NAMALWA (cell line): Measurements from ENCODE around the gene SLC29A3.

Source experiments
- DNase-seq: peaks from one replicate; pipeline ENCODE4 v3.0.0-alpha.2; 2015; ENCODE audit warnings: low spot score

The SLC29A3 gene

GRCh38 chr10:71392791-71393781 is 74.0 kb downstream of the SLC29A3 start:
- DNase-seq, result no peak

GRCh38 chr10:71393841-71394475 is 74.9 kb downstream of the SLC29A3 start:
- no peak for DNase-seq

GRCh38 chr10:71394926-71395562 is 76.0 kb downstream of the SLC29A3 start:
- no peak for DNase-seq

GRCh38 chr10:71395621-71396020 is 76.6 kb downstream of the SLC29A3 start:
- DNase-seq, result no peak

- no peak for DNase-seq
Observed at GRCh38 chr10:71396084-71396710, 77.1 kb downstream of the SLC29A3 start.

- no peak for DNase-seq
Observed at GRCh38 chr10:71396711-71397295, 77.7 kb downstream of the SLC29A3 start, which contains the start of gene CDH23. Gene CDH23, plus strand, starts transcription at chr10:71396920. Its CDS starts 42,912 bp downstream, at chr10:71439832.

GRCh38 chr10:71397296-71398212 is 78.5 kb downstream of the SLC29A3 start:
- DNase-seq, result no peak

- no peak for DNase-seq
Observed at GRCh38 chr10:71398976-71399375, 79.9 kb downstream of the SLC29A3 start.

- DNase-seq, result no peak
Observed at GRCh38 chr10:71399946-71400345, 80.9 kb downstream of the SLC29A3 start.

GRCh38 chr10:71401056-71401455 is 82.0 kb downstream of the SLC29A3 start:
- no peak for DNase-seq

- DNase-seq, result no peak
Observed at GRCh38 chr10:71402005-71402404, 82.9 kb downstream of the SLC29A3 start.

GRCh38 chr10:71404503-71405295 is 85.6 kb downstream of the SLC29A3 start:
- no peak for DNase-seq

- no peak for DNase-seq
Observed at GRCh38 chr10:71406878-71407277, 87.8 kb downstream of the SLC29A3 start.

- DNase-seq, result no peak
Observed at GRCh38 chr10:71408436-71409225, 89.6 kb downstream of the SLC29A3 start.

GRCh38 chr10:71409516-71410104 is 90.6 kb downstream of the SLC29A3 start:
- no peak for DNase-seq
